ENCODE results near the gene PAX8.

- TF ChIP-seq TAF1 (IDR thresholded peaks at IDR 0.05; ENCODE audit: borderline replicate concordance, low read depth, low read length) (no peak), POLR2A (IDR thresholded peaks at IDR 0.05; ENCODE audit: low read depth, low read length) (no peak)
Observed at GRCh38 chr2:113178069-113178746, 100.5 kb downstream of the PAX8 start.

All from GM12892 (cell line).